ENCODE data around the gene RBFOX1. TPM values are rescaled to one million over a fixed set of nuclear protein-coding genes. Genes with fewer than 3 reads are reported as not detected.

RBFOX1 gene
- total RNA-seq, 1 experiment from 2014 or later, result not detected

- TF ChIP-seq ZNF274 (IDR thresholded peaks at IDR 0.05; ENCODE audit: low read depth, low read length) (no peak), MAX (IDR thresholded peaks at IDR 0.05) (no peak), ZBTB33 (IDR thresholded peaks at IDR 0.05; ENCODE audit: extremely low read depth, insufficient replicate concordance, low read length) (no peak), EZH2phosphoT487 (IDR thresholded peaks at IDR 0.05; ENCODE audit: borderline replicate concordance) (no peak), CEBPB (IDR thresholded peaks at IDR 0.05; ENCODE audit: low read depth) (no peak), EZH2 (IDR thresholded peaks at IDR 0.05) (no peak)
Measured at GRCh38 chr16:7423434-7424044, 90.9 kb downstream of the RBFOX1 start (continued).

GRCh38 chr16:7426161-7426560 is 93.5 kb downstream of the RBFOX1 start:
- POLR2A ChIA-PET, result no interaction called here
- BruUV-seq (replicated peaks), result no TSS peak
- no peak for ATAC-seq
- TF ChIP-seq ATF3 (IDR thresholded peaks at IDR 0.05), result no peak
- no peak for TF ChIP-seq ZFX (IDR thresholded peaks at IDR 0.05)
- TF ChIP-seq SIN3A (IDR thresholded peaks at IDR 0.05; ENCODE audit: low read depth), result no peak
- no peak for TF ChIP-seq YY1 (IDR thresholded peaks at IDR 0.05; ENCODE audit: extremely low read depth, insufficient replicate concordance, low read depth, low read length)
- no peak for TF ChIP-seq CBX3 (IDR thresholded peaks at IDR 0.05; ENCODE audit: low read depth)
- no peak for TF ChIP-seq JUND (IDR thresholded peaks at IDR 0.05)
- no peak for TF ChIP-seq EGR1 (IDR thresholded peaks at IDR 0.05; ENCODE audit: low read depth)
- no peak for TF ChIP-seq MAX (IDR thresholded peaks at IDR 0.05)
- TF ChIP-seq ZNF274 (IDR thresholded peaks at IDR 0.05; ENCODE audit: low read depth, low read length), result no peak
- no peak for TF ChIP-seq CTCF (IDR thresholded peaks at IDR 0.05 in 2 of 3, conservative IDR thresholded peaks at IDR 0.05 in 1 of 3; ENCODE audit: borderline replicate concordance in 1 of 3, insufficient read depth in 1 of 3, low read depth in 2 of 3, low read length in 2 of 3)
- no peak for TF ChIP-seq POLR2A (IDR thresholded peaks at IDR 0.05; ENCODE audit: borderline replicate concordance, extremely low read depth, insufficient read depth, insufficient read length)
- TF ChIP-seq RAD21 (IDR thresholded peaks at IDR 0.05; ENCODE audit: low read depth), result no peak
- no peak for TF ChIP-seq SRF (IDR thresholded peaks at IDR 0.05; ENCODE audit: low read depth)
- TF ChIP-seq EZH2phosphoT487 (IDR thresholded peaks at IDR 0.05; ENCODE audit: borderline replicate concordance), result no peak
- TF ChIP-seq CEBPB (IDR thresholded peaks at IDR 0.05; ENCODE audit: low read depth), result no peak
- TF ChIP-seq ZBTB33 (IDR thresholded peaks at IDR 0.05; ENCODE audit: extremely low read depth, insufficient replicate concordance, low read length), result no peak
- TF ChIP-seq POLR2AphosphoS5 (IDR thresholded peaks at IDR 0.05; ENCODE audit: low read depth, low read length), result no peak
- no peak for TF ChIP-seq ELF1 (IDR thresholded peaks at IDR 0.05; ENCODE audit: borderline replicate concordance, low read depth)

More at GRCh38 chr16:7426161-7426560, 93.5 kb downstream of the RBFOX1 start:
- peaks cover 3 to 33% of the 10 kb centered on the region in 2 experiments; a peak in 2 of 4 replicates for H3K9me3 ChIP-seq (ENCODE audit: control insufficient read depth in 1 of 2, insufficient read depth in 1 of 2, low read depth in 1 of 2, low read length in 2 of 2)
- RAD21 ChIA-PET (ENCODE audit: low non-redundant PET in 1 of 2, low total read pairs in 2 of 2, uncharacterized antibody in 2 of 2, unreplicated experiment in 2 of 2), result no interaction called here
- H2AFZ ChIP-seq (ENCODE audit: low read depth, low read length, poor library complexity, severe bottlenecking), result no peak overlapping the region
- CTCF ChIA-PET, result no interaction called here
- H3K36me3 ChIP-seq (ENCODE audit: control insufficient read depth in 1 of 2, insufficient read depth in 2 of 2, low read length in 2 of 2), result no peaks in the 10 kb centered on the region
- no peaks in the 10 kb centered on the region for H3K9me2 ChIP-seq (ENCODE audit: insufficient read depth)
- H3K4me2 ChIP-seq (ENCODE audit: low read length), result no peak overlapping the region
- no peaks in the 10 kb centered on the region for H4K20me1 ChIP-seq (ENCODE audit: insufficient read depth)
- H3K4me1 ChIP-seq (ENCODE audit: control insufficient read depth in 1 of 2, insufficient read depth in 2 of 2, low read length in 2 of 2), result no peaks in the 10 kb centered on the region
- no peak for DNase-seq (ENCODE audit: low read depth, low spot score)
- H3K27ac ChIP-seq (ENCODE audit: low read depth, low read length), result no peak overlapping the region
- intact Hi-C loops (cut with micrococcal nuclease), result no loop called here
- H3K27me3 ChIP-seq (ENCODE audit: insufficient read depth, low read length), result no peaks in the 10 kb centered on the region
- no peak overlapping the region for H3K4me3 ChIP-seq (replicated peaks in 1 of 2; ENCODE audit: low read depth in 1 of 2, low read length in 2 of 2)
- no peaks in the 10 kb centered on the region for H3K79me2 ChIP-seq (ENCODE audit: insufficient read depth, low read length)
- no peak overlapping the region for H3K9ac ChIP-seq (ENCODE audit: low read length)
